Activated naive CD8-positive, alpha-beta T cell (primary cell): ENCODE results near the gene CALHM4.
A peak's percentile ranks its signal among the peaks of the same experiment; 100 is the strongest.

Experiments
- H3K27ac Mint-ChIP-seq: one replicate; pipeline ENCODE4 v1.8.0; 2021; ENCODE audit warnings: mixed read lengths
- H3K27me3 Mint-ChIP-seq: one replicate; pipeline ENCODE4 v1.8.0; 2021; ENCODE audit warnings: mixed read lengths
- H3K36me3 Mint-ChIP-seq: one replicate; pipeline ENCODE4 v1.8.0; 2021; ENCODE audit warnings: mixed read lengths
- H3K4me1 Mint-ChIP-seq: one replicate; pipeline ENCODE4 v1.8.0; 2021; ENCODE audit warnings: low read depth, mixed read lengths
- H3K4me3 Mint-ChIP-seq: one replicate; pipeline ENCODE4 v1.8.0; 2021; ENCODE audit warnings: mild to moderate bottlenecking, mixed read lengths
- H3K9me3 Mint-ChIP-seq: one replicate; pipeline ENCODE4 v1.8.0; 2021; ENCODE audit warnings: low read depth, mixed read lengths

CALHM4 gene

DNA sequence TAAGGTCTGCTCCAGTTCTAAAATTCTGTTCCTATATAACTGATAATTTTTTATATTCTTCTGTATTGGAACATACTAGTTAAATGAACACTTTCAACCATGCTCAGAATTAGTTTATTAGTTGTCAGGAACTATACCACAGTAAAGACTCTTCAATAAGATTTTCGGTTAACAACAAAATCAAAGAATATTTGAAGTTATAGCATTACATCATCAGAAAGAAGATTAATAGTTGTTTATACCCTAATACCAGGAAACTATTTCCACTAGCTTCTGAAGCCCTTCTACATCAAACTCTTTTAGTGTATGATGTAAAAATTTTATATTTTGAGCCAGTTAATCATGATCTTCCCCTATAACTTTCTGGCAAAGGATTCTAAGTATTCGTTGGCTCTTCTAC, 6.6 kb downstream of the CALHM4 start:
- no peaks in the 10 kb centered on the region for H3K9me3 Mint-ChIP-seq
- H3K4me1 Mint-ChIP-seq: peaks cover 5% of the 10 kb centered on the region
- no peak overlapping the region for H3K4me3 Mint-ChIP-seq
- H3K36me3 Mint-ChIP-seq: no peaks in the 10 kb centered on the region
- H3K27me3 Mint-ChIP-seq: peaks cover 7% of the 10 kb centered on the region
- no peak overlapping the region for H3K27ac Mint-ChIP-seq

DNA sequence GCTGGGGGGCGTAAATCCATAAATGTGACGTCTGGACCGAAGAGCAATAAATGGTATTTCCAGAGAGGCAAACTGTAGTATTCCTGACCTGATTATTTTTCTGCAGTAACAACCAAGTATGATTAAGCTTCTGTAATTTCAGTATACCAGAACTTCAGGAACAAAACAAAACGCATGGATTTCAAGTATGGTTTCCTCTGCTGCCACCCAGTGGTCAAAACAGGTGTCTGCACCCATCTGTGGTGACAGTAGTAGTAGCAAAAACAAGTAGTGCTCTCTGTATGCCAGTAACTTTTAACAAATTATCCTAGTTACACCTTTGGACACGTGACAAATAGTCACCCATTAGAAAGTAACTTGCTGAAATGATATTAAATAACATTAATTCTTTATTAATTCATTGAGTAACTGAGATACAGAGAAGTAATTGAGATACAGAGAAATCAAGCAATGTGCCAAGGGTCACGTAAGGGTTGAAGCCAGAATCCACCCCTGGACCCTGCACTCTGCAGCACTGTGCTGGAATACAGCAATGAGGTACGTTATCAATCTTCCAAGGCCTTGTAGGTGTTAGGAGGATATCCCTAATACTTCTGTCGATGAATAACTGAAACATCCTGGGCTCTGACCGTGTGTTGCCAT, 7.9 kb downstream of the CALHM4 start:
- Mint-ChIP-seq H3K27me3 (peaks cover 7% of the 10 kb centered on the region), H3K36me3 (no peaks in the 10 kb centered on the region), H3K4me1 (peaks cover 5% of the 10 kb centered on the region), H3K27ac (no peak overlapping the region), H3K4me3 (no peak overlapping the region), H3K9me3 (no peaks in the 10 kb centered on the region)

- peaks cover 5% of the 10 kb centered on the region for H3K4me1 Mint-ChIP-seq
- H3K9me3 Mint-ChIP-seq: no peaks in the 10 kb centered on the region
- H3K4me3 Mint-ChIP-seq: no peak overlapping the region
- peaks cover 7% of the 10 kb centered on the region for H3K27me3 Mint-ChIP-seq
- no peak overlapping the region for H3K27ac Mint-ChIP-seq
- H3K36me3 Mint-ChIP-seq: no peaks in the 10 kb centered on the region
Observed at GRCh38 chr6:116562019-116562403, 8.5 kb downstream of the CALHM4 start.

DNA sequence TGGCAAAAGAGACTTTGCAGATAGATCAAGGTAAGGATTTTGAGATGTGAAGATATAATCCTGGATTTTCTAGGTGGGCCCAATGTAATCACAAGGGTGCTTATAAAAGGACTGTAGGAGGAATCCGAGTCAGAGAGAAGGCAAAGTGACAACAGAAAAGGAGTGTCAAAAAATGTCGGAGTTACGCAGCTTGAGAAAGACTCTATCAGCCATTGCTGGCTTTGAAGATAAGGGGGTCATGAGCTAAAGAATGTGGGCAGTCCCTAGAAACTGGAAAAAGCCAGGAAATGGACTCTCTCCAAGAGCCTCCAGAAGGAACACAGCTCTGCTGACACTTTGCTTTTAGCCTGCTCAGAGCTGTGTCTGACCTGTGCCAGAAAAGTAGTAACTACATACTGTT, 9.1 kb downstream of the CALHM4 start:
- Mint-ChIP-seq H3K9me3 (no peaks in the 10 kb centered on the region), H3K36me3 (no peaks in the 10 kb centered on the region), H3K4me1 (peaks cover 5% of the 10 kb centered on the region), H3K27ac (no peak overlapping the region), H3K4me3 (no peak overlapping the region), H3K27me3 (peaks cover 7% of the 10 kb centered on the region)

GRCh38 chr6:116563830-116564229, 10.3 kb downstream of the CALHM4 start:
- Mint-ChIP-seq H3K4me1 (peaks cover 9% of the 10 kb centered on the region), H3K9me3 (no peaks in the 10 kb centered on the region), H3K27me3 (peaks cover 7% of the 10 kb centered on the region), H3K27ac (peak overlapping the region; percentile 18), H3K36me3 (no peaks in the 10 kb centered on the region), H3K4me3 (no peak overlapping the region)

DNA sequence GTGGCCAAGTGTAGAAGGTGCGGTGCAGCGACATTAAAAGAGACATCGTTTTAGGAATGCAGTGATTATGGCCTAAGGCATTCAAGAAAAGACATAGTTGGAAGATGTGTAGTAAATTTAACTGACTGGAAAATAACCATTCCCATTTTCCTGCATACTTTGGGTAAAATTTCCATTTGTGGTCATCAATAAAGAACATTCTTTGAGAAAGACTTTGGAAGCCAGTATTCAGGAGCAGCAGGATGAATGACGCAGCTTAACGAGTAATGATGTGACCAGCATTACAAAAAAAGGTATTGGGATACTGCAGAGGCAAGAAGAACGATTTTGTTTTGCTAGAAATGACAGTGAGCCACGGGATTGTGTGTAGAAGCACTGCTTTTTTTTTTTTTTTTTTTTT, 10.8 kb downstream of the CALHM4 start:
- Mint-ChIP-seq H3K9me3 (no peaks in the 10 kb centered on the region), H3K4me1 (peaks cover 14% of the 10 kb centered on the region), H3K4me3 (peak overlapping the region; percentile 35), H3K27ac (peak overlapping the region; percentile 18), H3K27me3 (peaks cover 7% of the 10 kb centered on the region), H3K36me3 (no peaks in the 10 kb centered on the region)

- Mint-ChIP-seq H3K36me3 (no peaks in the 10 kb centered on the region), H3K27me3 (peaks cover 7% of the 10 kb centered on the region), H3K4me3 (peak overlapping the region; percentile 35), H3K27ac (no peak overlapping the region), H3K4me1 (peaks cover 21% of the 10 kb centered on the region), H3K9me3 (no peaks in the 10 kb centered on the region)
Observed at GRCh38 chr6:116564921-116565872, 11.6 kb downstream of the CALHM4 start.

GRCh38 chr6:116568111-116568510, 14.6 kb downstream of the CALHM4 start:
- no peaks in the 10 kb centered on the region for H3K27me3 Mint-ChIP-seq
- no peak overlapping the region for H3K4me3 Mint-ChIP-seq
- no peaks in the 10 kb centered on the region for H3K9me3 Mint-ChIP-seq
- peaks cover 37% of the 10 kb centered on the region for H3K4me1 Mint-ChIP-seq
- H3K36me3 Mint-ChIP-seq: no peaks in the 10 kb centered on the region
- no peak overlapping the region for H3K27ac Mint-ChIP-seq

DNA sequence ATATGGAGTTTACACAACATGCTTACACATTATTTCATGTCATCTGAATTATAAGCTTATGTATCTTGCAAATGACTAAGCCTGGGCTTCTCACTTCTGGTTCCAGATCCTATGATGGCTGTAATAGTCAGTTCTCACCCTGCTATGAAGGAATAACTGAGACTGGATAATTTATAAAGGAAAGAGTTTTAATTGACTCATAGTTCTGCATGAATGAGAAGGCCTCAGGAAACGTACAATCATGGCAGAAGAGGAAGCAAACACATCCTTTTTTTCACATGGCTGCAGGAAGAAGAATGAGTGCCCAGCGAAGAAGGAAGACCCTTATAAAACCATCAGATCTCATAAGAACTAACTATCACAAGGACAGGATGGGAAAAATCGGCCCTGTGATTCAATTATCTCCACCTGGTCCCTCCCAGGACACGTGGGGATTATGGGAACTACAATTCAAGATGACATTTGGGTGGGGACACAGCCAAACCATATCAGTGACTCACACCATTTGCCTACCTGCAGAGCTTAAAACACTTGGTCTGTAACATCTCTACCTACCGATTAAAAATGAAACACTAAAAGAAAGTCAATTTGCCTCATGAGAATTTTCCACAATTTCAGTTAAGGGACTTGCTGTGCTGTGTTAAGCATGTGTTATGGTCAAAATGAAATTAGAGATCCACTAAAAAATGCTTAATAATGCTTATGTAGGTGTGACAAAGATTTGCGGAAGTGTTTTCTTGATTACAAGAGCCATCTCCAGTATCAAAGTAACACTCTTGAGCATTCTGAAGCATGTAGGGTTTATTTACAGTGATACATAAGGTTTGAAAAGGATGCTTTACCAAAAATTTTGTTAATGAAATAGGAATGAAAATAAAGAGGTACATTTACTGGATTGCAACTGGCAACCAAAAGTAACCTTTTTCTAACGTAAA, 15.5 kb downstream of the CALHM4 start:
- H3K4me1 Mint-ChIP-seq: peaks cover 46% of the 10 kb centered on the region
- H3K4me3 Mint-ChIP-seq: peak overlapping the region; percentile 17
- no peaks in the 10 kb centered on the region for H3K9me3 Mint-ChIP-seq
- H3K36me3 Mint-ChIP-seq: peaks cover 2% of the 10 kb centered on the region
- no peak overlapping the region for H3K27ac Mint-ChIP-seq
- no peaks in the 10 kb centered on the region for H3K27me3 Mint-ChIP-seq

DNA sequence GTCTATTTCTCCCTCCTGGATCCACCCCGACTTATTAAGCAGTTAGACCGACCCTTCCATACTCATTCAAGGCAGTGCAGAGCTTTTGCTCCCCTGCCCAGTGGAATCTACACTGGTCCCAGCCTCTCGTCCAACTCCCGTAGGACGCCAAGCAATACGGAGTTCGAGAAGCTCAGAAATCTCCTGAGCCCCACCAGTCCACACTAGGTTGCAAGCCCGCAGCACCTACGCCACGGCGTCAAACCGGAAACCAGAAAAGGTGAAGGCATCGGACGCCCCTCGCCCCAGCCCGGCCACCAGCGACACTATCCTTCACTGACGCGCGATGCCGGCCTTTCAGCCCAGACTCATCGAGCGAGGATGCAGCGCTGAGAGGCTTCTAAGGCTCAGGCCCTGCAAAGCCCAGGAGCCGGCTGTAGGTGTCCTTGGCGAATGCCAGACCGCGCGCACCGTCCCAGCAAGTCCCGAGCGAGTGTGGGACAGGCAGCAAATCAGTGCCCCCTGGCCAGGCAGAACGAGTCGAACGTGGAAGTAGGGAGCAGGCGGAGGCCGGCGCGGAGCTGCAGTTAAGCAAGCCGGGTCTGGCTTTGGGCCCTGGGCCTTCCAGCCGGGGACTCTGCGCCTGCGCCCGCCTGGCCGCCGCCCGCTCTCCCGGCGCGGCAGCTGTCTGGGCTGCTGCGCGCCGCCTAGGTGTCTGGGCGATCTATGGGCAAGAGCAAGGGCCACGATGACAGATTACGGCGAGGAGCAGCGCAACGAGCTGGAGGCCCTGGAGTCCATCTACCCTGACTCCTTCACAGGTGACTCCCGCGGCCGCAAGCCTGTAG, 17.5 kb downstream of the CALHM4 start, which contains the start of gene RWDD1:
Gene RWDD1, plus strand, starts transcription at position 649 of the 827 bp plus-strand sequence. Its CDS starts 79 bp downstream, at position 728.
- Mint-ChIP-seq H3K9me3 (no peaks in the 10 kb centered on the region), H3K27ac (peak within 1 kb of the TSS; percentile 99), H3K27me3 (no peaks in the 10 kb centered on the region), H3K4me3 (peak within 1 kb of the TSS; percentile 100), H3K4me1 (peaks cover 51% of the 10 kb centered on the region), H3K36me3 (peaks cover 3% of the 10 kb centered on the region)

DNA sequence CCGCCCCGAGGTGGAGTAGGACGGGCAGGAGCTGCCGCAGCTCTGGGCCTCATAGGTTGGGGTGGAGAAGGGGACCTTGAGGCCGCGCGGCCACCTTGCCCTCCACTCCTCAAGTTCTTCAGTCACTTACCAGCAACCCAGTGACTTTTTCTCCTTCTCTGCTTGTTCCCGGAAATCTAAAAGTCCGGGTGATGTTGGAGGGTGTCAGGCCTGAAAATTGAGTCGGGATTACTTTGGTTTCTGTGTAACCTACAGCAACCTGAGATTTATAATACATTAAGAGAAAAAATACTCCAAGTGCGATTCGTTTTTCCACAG, 18.1 kb downstream of the CALHM4 start:
- Mint-ChIP-seq H3K36me3 (peaks cover 3% of the 10 kb centered on the region), H3K27me3 (no peaks in the 10 kb centered on the region), H3K27ac (peak overlapping the region; percentile 95), H3K4me1 (peaks cover 56% of the 10 kb centered on the region), H3K4me3 (peak overlapping the region; percentile 100), H3K9me3 (no peaks in the 10 kb centered on the region)

DNA sequence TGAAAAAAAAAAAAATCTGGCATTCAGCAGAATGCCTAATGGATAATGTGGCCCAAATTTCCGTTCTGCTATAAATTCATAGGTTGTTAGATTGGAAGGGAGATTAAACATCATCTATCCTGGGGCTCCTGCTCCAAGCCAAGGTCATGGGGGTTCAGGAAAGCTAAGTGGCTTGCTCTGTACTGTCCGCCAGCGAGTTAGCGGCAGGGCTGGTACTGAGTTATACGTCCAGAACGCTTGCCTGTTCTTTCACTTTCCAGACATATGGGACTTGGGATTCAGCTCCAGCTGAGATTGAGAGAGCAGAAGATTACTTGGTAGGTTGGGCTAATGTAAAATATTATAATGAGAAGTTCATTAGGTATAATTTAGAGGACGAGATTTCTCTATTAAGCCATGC, 18.6 kb downstream of the CALHM4 start:
- peaks cover 59% of the 10 kb centered on the region for H3K4me1 Mint-ChIP-seq

GRCh38 chr6:116575227-116575626, 21.7 kb downstream of the CALHM4 start:
- no peak overlapping the region for H3K4me3 Mint-ChIP-seq
- no peak overlapping the region for H3K27ac Mint-ChIP-seq
- H3K36me3 Mint-ChIP-seq: peaks cover 8% of the 10 kb centered on the region
- no peaks in the 10 kb centered on the region for H3K27me3 Mint-ChIP-seq
- no peaks in the 10 kb centered on the region for H3K9me3 Mint-ChIP-seq
- peaks cover 65% of the 10 kb centered on the region for H3K4me1 Mint-ChIP-seq

More for the DNA sequence above, 18.6 kb downstream of the CALHM4 start:
- Mint-ChIP-seq H3K4me3 (peak overlapping the region; percentile 100), H3K36me3 (peaks cover 3% of the 10 kb centered on the region), H3K9me3 (no peaks in the 10 kb centered on the region), H3K27me3 (no peaks in the 10 kb centered on the region), H3K27ac (peak overlapping the region; percentile 95)

- Mint-ChIP-seq H3K9me3 (no peaks in the 10 kb centered on the region), H3K4me1 (peaks cover 60% of the 10 kb centered on the region), H3K4me3 (no peak overlapping the region), H3K27ac (no peak overlapping the region), H3K27me3 (no peaks in the 10 kb centered on the region), H3K36me3 (peaks cover 10% of the 10 kb centered on the region)
Observed at GRCh38 chr6:116577486-116577885, 23.9 kb downstream of the CALHM4 start.
